HK-2 (cell line): ENCODE data around the gene MCF2L2.
"Not testable (repeated sequence)": the region's sequence is repeated elsewhere in the genome, so short reads cannot be mapped to it uniquely, and the experiment has no call there.

Experiments
- DNase-seq: peaks from one replicate; pipeline ENCODE4 v3.0.0-alpha.2; 2018; ENCODE audit not compliant: unreplicated experiment

Gene MCF2L2

GRCh38 chr3:183428447-183429211 is at the start of gene MCF2L2:
Gene MCF2L2, minus strand, starts transcription at chr3:183428619. Its CDS starts 642 bp downstream, at chr3:183427977.
- DNase-seq = peak; percentile 14

GRCh38 chr3:183477801-183478456 is 49.5 kb upstream of the MCF2L2 start:
- no peak for DNase-seq

- not testable (repeated sequence) for DNase-seq
Observed at GRCh38 chr3:183475764-183476162, 47.3 kb upstream of the MCF2L2 start.

- no peak for DNase-seq
Observed at GRCh38 chr3:183475016-183475763, 46.8 kb upstream of the MCF2L2 start.

GRCh38 chr3:183473969-183474368 is 45.5 kb upstream of the MCF2L2 start:
- no peak for DNase-seq

GRCh38 chr3:183472155-183472554 is 43.7 kb upstream of the MCF2L2 start:
- no peak for DNase-seq

GRCh38 chr3:183468424-183468823 is 40.0 kb upstream of the MCF2L2 start:
- DNase-seq = no peak

- DNase-seq = no peak
Observed at GRCh38 chr3:183466575-183466974, 38.2 kb upstream of the MCF2L2 start.

GRCh38 chr3:183465710-183466109 is 37.3 kb upstream of the MCF2L2 start:
- DNase-seq = not testable (repeated sequence)

- DNase-seq = no peak
Observed at GRCh38 chr3:183464480-183464879, 36.1 kb upstream of the MCF2L2 start.

GRCh38 chr3:183460081-183461055 is 31.9 kb upstream of the MCF2L2 start:
- no peak for DNase-seq

- no peak for DNase-seq
Observed at GRCh38 chr3:183455089-183455488, 26.7 kb upstream of the MCF2L2 start.

- DNase-seq = no peak
Observed at GRCh38 chr3:183454064-183454463, 25.6 kb upstream of the MCF2L2 start.

- DNase-seq = no peak
Observed at GRCh38 chr3:183449791-183450190, 21.4 kb upstream of the MCF2L2 start.

- DNase-seq = no peak
Observed at GRCh38 chr3:183449391-183449790, 21.0 kb upstream of the MCF2L2 start.

- no peak for DNase-seq
Observed at GRCh38 chr3:183448369-183449128, 20.1 kb upstream of the MCF2L2 start.

- peak; percentile 94 for DNase-seq
Observed at GRCh38 chr3:183447206-183448001, 19.0 kb upstream of the MCF2L2 start.

- DNase-seq = no peak
Observed at GRCh38 chr3:183446838-183447205, 18.4 kb upstream of the MCF2L2 start.

- no peak for DNase-seq
Observed at GRCh38 chr3:183444748-183445147, 16.3 kb upstream of the MCF2L2 start.
